HG02938 (cell line): ENCODE measurements around the gene CYP4F3.
"Not testable (repeated sequence)": the region's sequence is repeated elsewhere in the genome, so short reads cannot be mapped to it uniquely, and the experiment has no call there.

ENCODE experiments used
- ATAC-seq: cut with Tn5 transposase; IDR thresholded peaks from one replicate; pipeline ENCODE4 v1.9.1; 2021; ENCODE audit warnings: mild to moderate bottlenecking, moderate library complexity; ENCODE audit not compliant: unreplicated experiment

CYP4F3 gene, protein sequence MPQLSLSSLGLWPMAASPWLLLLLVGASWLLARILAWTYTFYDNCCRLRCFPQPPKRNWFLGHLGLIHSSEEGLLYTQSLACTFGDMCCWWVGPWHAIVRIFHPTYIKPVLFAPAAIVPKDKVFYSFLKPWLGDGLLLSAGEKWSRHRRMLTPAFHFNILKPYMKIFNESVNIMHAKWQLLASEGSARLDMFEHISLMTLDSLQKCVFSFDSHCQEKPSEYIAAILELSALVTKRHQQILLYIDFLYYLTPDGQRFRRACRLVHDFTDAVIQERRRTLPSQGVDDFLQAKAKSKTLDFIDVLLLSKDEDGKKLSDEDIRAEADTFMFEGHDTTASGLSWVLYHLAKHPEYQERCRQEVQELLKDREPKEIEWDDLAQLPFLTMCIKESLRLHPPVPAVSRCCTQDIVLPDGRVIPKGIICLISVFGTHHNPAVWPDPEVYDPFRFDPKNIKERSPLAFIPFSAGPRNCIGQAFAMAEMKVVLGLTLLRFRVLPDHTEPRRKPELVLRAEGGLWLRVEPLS

DNA sequence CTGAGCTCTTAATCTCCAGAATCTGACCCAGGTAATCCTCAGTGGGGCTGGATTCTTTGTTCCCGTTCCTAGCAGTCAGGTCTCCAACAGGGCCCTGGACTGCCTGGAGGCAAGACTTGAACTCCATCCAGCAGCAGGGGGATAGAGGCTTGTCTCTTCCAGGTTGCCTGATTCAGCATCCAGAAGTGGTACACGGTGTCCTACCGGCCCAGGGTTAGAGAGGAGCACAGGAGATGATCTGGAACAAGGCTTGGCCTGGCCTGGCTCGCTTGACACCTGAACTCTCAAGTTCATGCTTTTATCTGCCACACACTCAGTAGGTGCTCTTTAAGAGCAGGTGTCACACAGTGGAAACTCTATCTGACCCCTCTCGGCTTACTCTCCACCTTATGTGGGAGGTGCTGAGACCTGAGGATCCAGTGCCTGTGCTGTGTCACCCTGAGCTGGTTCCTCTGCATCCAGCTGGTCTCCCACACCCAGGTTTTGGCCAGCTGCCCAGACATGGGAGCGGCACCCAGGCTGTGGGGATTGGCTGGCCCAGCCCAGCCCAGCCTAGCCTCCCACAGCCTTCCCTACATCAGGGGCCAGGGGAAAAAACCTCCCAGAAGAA, at the start of gene CYP4F3:
Gene CYP4F3, plus strand, starts transcription at position 604 of the 610 bp plus-strand sequence. CDS start 519 bp downstream, outside the sequence.
- no peak for ATAC-seq

DNA sequence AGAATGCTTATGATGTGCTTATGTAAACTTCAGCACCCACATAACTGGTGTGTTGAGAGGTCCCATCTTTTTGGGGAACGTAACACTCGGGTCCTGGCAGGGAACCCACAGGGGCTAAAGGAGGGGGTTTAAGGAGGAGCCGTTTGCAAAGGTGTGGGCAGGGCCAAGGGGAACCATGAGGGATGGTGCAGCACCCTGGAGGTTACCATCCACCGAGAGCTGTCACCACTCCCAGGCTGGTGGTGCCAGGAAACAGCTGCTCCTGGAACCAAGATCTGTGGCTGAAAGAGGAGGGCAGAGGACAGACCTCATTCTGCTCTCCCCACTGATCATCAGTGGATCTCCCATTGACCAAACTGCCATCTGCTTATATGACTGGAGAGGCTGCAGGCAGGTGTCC, 48.9 kb upstream of the CYP4F3 start:
- no peak for ATAC-seq

DNA sequence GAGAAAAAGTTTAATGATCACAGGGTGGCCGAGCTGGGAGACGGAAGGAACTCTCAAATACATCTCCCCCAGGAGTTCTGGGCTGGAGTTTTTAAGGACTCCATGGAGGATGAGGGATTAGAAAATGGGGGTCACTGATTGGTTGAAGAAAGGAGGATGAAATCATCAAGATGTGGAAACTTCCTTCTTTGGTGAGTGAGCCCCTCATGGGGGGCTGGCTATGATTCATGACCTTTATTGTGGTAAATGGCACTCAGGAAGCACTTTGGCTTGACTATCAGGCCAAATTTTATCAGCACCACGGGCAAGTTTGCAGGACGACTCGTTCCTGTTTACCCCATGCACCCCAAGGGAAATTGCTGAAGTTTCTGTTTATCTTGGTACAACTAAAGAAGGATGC, 48.2 kb upstream of the CYP4F3 start:
- not testable (repeated sequence) for ATAC-seq

DNA sequence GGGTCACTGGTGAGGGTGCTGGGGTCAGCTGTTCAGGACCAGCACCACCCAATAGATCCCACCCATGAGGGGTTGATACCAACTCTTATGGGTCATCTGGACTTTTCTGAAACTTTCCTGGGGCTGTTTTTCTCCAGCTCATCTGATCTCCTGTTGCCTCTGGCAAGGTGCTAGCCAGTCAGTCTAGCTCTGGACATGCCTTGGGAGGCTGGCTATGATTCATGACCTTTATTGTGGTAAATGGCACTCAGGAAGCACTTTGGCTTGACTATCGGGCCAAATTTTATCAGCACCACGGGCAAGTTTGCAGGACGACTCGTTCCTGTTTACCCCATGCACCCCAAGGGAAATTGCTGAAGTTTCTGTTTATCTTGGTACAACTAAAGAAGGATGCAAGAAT, 46.9 kb upstream of the CYP4F3 start:
- not testable (repeated sequence) for ATAC-seq

DNA sequence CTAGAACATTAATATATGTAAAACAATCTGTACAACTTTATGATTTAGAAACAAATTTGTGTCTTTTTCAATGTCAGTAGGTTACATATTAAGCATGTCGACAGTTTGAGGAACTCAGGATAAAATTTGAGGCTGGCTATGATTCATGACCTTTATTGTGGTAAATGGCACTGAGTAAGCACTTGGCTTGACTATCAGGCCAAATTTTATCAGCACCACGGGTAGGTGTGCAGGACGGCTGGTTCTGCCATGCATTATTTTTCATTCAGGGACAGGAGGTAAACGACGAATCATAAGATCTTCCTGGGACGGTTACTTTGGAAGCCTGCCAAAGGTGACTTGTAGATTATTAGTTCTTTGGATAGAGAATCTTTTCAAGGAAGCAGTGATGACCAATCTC, 45.6 kb upstream of the CYP4F3 start:
- no peak for ATAC-seq

DNA sequence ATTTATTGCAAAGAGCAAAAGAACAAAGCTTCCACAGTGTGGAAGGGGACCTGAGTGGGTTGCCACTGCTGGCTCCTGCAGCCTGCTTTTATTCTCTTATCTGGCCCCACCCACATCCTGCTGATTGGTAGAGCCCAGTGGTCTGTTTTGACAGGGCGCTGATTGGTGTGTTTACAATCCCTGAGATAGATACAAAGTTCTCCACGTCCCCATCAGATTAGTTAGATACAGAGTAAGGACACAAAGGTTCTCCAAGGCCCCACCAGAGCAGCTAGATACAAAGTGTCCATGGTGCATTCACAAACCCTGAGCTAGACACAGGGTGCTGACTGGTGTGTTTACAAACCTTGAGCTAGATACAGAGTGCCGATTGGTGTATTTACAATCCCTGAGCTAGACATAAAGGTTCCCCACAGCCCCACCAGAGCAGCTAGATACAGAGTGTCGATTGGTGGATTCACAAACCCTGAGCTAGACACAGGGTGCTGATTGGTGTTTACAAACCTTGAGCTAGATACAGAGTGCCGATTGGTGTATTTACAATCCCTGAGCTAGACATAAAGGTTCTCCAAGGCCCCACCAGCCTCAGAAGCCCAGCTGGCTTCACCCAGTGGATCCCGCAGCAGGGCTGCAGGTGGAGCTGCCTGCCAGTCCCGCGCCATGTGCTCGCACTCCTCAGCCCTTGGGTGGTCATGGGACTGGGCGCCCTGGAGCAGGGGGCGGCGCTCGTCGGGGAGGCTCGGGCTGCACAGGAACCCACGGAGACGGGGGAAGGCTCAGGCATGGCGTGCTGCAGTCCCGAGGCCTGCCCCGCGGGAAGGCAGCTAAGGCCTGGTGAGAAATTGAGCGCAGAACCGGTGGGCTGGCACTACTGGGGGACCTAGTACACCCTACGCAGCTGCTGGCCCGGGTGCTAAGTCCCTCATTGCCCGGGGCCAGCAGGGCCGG, 32.4 kb upstream of the CYP4F3 start:
- not testable (repeated sequence) for ATAC-seq

DNA sequence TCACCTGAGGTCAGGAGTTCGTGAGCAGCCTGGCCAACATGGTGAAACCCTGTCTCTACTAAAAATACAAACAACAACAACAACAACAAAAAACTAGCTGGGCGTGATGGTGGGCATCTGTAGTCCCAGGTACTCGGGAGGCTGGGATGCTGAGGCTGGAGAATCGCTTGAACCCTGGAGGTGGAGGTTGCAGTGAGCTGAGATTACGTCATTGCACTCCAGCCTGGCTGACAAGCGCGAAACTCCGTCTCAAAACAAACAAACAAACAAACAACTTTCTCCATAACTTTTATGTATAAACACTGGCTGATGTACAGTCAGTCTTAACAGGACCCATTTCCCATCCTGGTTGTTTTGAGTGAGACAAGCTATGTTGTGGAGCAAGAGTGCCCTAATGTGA, 31.4 kb upstream of the CYP4F3 start:
- no peak for ATAC-seq

DNA sequence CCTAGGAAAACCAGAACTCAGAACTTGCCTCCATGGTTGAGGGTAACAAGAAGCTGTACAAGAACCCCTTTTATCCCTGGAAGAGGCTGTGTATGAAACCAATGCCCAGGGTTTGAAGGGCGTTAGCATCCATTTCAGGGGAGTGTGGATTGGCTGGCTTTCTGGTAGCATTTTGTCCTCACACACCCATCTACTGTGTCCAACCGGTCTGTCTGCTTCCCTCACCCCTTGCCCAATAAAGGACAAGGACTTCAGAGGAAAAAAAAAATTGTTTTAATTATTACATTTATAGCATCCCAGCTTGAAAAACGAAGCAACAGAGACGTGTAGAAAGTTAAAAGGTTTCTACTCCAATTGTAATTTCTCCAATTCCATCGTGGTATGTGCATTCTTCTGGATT, 28.4 kb upstream of the CYP4F3 start:
- ATAC-seq = no peak

DNA sequence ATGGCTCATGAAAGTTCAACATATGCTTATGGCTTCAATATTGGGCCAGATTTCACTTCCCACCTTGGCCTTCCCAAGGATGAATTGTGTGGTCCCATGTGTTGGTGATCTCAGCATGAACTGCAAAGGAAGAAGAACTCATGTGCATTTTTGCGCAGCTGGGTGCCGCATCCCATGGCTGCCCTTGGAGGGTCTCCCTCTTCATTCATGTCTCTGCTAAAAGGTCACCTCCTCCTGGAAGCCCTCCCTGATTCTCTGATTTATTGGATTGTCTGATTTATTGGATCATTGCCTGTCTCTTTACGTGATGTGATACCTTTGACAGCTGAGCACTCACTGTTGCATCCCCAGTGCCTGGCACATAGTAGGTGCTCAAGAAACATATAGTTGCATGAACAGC, 27.4 kb upstream of the CYP4F3 start:
- ATAC-seq = no peak

DNA sequence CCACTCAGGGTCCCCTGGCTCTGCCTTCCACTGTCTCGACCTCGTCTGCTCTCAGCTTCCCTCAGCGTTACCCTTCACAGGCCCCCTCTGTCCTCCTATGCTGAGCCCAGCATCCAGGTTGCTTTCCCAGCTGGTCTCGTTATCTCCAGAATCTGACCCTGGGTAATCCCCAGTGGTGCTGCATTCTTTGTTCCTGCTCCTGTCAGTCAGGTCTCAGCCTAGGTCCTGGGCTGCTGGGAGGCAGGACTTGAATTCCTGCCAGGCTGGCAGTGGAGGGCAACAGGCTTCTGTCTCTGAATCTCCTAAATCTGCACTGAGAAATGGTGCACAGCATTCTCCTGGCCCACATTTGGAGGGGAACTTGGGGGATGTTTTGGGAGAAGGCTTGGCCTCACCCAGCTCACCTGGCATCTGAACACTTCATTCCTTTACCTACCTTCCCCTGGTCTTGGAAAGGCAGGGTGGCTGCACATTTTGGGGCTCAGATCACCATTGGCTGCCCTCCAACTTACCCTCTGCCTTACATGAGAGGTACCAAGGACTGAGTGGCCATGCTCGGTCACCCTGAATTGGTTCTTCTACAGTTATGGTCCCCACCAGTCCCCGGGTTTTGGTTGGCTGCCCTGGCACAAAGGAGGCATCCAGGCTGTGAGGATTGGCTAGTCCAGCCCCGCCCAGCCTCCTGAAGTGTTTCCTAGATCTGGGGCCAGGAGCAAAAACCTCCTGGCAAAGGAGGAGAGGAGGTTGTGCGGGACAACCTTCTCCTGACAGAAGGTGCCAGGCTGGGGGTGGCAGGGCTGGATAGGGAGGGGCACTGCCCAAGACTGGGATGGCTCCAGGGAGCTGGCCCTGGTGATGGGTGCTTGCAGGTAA, 26.0 kb upstream of the CYP4F3 start, which contains the start of gene CYP4F8:
Gene CYP4F8, plus strand, starts transcription at position 712 of the 873 bp plus-strand sequence. CDS start 399 bp downstream, outside the sequence.
- no peak for ATAC-seq

DNA sequence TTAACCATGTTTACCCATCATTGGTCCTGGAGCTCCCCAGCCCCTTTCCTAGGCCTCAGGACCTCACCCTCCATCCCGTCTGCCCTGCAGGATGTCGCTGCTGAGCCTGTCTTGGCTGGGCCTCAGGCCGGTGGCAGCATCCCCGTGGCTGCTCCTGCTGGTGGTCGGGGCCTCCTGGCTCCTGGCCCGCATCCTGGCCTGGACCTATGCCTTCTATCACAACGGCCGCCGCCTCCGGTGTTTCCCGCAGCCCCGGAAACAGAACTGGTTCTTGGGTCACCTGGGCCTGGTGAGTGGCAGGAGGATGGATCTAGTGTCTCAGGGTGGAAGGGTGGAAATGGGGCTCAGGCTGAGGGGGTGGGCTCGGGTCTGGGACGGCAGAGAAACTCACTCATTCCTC, 25.2 kb upstream of the CYP4F3 start:
- no peak for ATAC-seq

DNA sequence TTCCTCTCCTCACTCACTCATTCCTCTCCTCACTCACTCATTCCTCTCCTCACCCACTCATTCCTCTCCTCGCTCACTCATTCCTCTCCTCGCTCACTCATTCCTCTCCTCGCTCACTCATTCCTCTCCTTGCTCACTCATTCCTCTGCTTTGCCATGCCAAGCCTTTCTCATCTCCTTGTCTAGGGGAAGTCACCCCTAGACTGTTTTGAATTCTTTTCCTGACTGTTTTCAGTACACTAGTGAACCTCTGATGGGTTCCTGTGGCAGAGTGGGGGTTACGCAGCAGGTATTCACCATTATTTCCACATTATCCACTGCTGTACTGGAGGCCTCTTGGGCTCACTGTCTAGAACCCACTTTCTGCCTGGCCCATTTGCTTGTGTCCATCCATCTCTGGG, 24.5 kb upstream of the CYP4F3 start:
- ATAC-seq = no peak

DNA sequence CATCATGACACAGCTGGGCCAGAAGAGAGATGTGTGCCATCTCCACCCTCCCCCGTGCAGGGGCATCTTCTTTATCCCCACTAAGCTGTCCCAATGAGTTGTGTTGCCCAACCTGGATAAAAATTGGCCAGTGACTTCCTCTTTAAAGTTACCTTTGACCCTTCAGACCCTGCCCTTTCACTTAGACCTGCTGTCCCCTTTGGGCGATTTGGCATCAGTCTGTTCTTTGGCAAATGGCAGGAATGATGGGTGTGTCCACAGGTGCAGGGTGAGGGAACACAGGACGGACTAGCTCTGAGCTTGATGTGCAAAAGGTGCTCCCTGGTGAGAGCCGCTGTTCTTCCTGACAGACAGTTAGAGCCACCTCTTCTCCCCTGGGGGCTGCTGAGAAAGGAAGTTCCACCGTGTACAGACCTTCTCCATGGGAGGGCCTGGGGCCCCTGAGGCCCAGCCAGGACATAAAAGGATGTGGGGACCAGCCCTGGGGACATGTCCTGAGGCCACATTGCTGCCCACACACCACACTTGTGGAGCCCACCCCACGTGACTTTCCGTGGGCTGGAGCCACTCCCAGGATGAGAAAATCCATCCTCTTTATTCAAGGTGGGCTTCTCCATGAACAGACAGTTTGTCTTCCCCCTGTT, 23.9 kb upstream of the CYP4F3 start:
- no peak for ATAC-seq

DNA sequence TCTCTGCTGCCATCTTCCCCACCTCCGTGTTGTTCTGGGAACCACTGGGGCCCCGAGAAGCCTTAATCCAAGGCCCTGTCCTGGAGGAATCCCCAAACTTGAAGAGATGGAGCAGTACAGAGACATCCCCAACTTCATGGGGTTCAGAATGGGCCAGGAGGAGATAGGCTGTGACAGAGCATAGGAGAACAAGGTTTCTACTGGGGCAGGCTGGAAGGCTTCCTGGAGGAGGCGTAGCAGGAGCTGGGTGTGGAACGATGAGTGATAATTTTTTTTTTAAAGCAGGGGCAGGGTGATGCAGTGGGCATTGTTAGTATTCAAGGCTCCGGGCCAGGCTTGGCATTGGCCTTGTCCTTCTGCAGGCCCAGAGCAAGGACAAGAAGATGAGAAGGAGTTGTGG, 22.4 kb upstream of the CYP4F3 start:
- no peak for ATAC-seq

DNA sequence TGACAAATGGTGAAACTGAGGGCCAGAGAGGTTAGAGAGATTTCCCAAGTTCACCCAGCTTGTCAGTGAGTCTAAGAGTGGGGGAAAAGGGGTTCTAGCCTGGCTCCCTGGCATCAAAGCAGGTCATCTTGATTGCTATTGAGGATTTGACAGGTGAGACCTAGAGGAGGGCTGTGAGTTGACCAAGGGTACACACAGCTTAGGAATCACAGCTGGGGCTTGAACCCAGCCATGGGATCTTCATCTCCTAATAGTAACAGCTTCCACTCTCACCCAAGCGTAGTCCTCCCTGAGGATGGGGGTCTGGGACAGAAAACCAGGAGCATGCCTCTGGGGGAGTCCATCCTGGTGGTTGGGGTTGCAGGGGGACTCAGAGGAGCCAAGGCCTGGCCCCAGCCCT, 18.9 kb upstream of the CYP4F3 start:
- ATAC-seq = no peak

DNA sequence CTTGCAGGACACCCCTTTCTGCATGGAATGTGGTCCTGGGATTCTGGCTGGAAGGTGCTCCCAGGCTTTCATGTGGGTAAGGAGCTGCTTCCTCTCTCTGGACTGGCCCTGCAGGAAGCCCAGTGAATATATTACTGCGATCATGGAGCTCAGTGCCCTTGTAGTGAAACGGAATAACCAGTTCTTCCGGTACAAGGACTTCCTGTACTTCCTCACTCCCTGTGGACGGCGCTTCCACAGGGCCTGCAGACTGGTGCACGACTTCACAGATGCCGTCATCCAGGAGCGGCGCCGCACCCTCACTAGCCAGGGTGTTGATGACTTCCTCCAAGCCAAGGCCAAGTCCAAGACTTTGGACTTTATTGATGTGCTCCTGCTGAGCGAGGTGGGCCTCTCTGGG, 17.7 kb upstream of the CYP4F3 start:
- no peak for ATAC-seq

DNA sequence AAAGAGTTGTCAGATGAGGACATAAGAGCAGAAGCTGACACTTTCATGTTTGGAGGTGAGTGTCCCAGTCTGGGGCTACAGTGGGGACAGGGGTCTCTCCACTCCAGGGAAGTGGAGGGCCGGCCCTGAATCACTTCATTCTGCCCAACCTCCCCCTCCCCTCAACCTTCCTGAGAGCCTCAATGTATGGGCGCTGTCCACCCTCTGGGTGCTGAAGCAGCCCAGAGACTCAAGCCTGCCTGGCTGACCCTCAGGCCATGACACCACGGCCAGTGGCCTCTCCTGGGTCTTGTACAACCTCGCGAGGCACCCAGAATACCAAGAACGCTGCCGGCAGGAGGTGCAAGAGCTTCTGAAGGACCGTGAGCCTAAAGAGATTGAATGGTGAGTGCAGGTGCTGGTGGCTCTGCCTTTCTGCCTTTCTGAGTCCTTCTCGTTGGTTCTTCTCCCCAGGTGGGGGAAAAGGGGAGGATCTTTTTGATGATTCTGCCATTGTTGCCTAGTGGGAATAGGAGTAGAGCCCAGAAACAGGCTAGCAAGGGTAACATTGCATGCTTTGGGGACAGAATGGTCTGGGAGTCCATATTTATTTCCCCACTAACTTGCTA, 16.9 kb upstream of the CYP4F3 start:
- ATAC-seq = no peak

DNA sequence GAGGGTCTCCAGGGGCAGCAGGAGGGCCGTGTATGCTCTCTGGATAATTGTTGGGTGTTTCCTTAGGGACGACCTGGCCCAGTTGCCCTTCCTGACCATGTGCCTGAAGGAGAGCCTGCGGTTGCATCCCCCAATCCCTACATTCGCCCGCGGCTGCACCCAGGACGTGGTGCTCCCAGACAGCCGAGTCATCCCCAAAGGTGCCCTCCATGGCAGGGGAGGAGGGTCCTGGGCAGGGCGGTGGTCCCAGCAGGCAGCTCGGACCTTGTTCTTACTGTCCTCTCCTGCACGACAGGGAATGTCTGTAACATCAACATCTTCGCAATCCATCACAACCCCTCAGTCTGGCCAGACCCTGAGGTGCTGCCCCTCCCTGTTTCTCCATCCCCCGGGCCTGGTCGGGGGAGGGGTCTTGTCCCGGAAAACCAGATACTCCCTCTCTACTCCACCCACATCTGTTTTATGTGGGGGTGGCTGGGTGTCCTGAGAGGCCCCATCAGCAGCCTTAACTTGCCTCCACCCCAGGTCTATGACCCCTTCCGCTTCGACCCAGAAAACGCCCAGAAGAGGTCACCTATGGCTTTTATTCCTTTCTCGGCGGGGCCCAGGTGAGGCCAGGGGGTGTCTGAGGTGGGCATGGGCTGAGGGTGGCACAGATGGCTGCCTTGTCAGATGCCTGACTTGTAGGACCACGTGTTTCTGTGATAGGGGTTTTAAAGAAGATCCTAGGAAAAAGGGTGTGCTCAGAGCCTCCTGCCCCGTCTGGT, 12.3 kb upstream of the CYP4F3 start:
- ATAC-seq = no peak
